GM12891 (cell line): ENCODE data around the gene SULT2A1.

Experiments
- PAX5 ChIP-seq: IDR thresholded peaks from 2 replicates; pipeline ENCODE4 v1.6.1; 2011; ENCODE audit warnings: low read length, moderate library complexity, mild to moderate bottlenecking; ENCODE audit not compliant: insufficient read depth, severe bottlenecking
- POLR2A ChIP-seq: IDR thresholded peaks from 2 replicates; pipeline ENCODE4 v1.6.1; 2011; ENCODE audit warnings: low read depth, low read length, control low read depth
- POLR2AphosphoS5 ChIP-seq: IDR thresholded peaks from 2 replicates; pipeline ENCODE4 v1.6.1; 2011; ENCODE audit warnings: low read depth, low read length, control low read depth
- POU2F2 ChIP-seq: IDR thresholded peaks from 2 replicates; pipeline ENCODE4 v1.6.1; 2011; ENCODE audit warnings: low read depth, mild to moderate bottlenecking, control low read depth, low read length, moderate library complexity
- TAF1 ChIP-seq: IDR thresholded peaks from 2 replicates; pipeline ENCODE4 v1.6.1; 2011; ENCODE audit warnings: low read depth, low read length, control low read depth

GRCh38 chr19:47853003-47853402 is 33.1 kb downstream of the SULT2A1 start:
- TF ChIP-seq POLR2A, result no peak
- TF ChIP-seq POLR2AphosphoS5, result no peak
- TF ChIP-seq TAF1, result no peak
- TF ChIP-seq POU2F2, result no peak
- no peak for TF ChIP-seq PAX5
